Measurements from ENCODE around the gene SLC39A10.
A peak's percentile ranks its signal among the peaks of the same experiment; 100 is the strongest.

Gene SLC39A10

GRCh38 chr2:195694553-195694952 is 37.5 kb downstream of the SLC39A10 start:
- Histone ChIP-seq H3K36me3 (replicated peaks in 1 of 2; ENCODE audit: control insufficient read depth in 2 of 2, insufficient read depth in 2 of 2, low read length in 2 of 2) (peaks cover 5 to 9% of the 10 kb centered on the region in 2 donors), H3K4ac (ENCODE audit: low read length) (no peak overlapping the region), H3K9me3 (replicated peaks in 1 of 2; ENCODE audit: control insufficient read depth in 2 of 2, insufficient read depth in 1 of 2, low read depth in 1 of 2, low read length in 2 of 2) (peaks cover 14 to 15% of the 10 kb centered on the region in 2 donors), H3K27me3 (ENCODE audit: control insufficient read depth in 3 of 3, insufficient read depth in 3 of 3, low read depth in 1 of 3, low read length in 3 of 3) (no peaks in the 10 kb centered on the region), H2BK15ac (ENCODE audit: low read length) (no peak overlapping the region), H3K14ac (ENCODE audit: low read length) (no peak overlapping the region), H3K4me1 (ENCODE audit: control insufficient read depth in 2 of 2, insufficient read depth in 1 of 2, low read depth in 1 of 2, low read length in 2 of 2) (no peaks in the 10 kb centered on the region), H2BK120ac (ENCODE audit: low read depth, low read length) (no peak overlapping the region), H3K18ac (ENCODE audit: low read length) (no peak overlapping the region), H3K23ac (ENCODE audit: low read depth, low read length, poor library complexity) (no peak overlapping the region), H3K4me2 (ENCODE audit: insufficient read depth, low read length, poor library complexity, severe bottlenecking) (no peak overlapping the region), H2AK5ac (ENCODE audit: low read depth, low read length) (no peak overlapping the region), H4K8ac (ENCODE audit: low read depth, low read length) (no peak overlapping the region), H3K79me1 (ENCODE audit: low read depth, low read length) (no peaks in the 10 kb centered on the region), H2AFZ (ENCODE audit: low read length) (no peak overlapping the region), H2BK5ac (ENCODE audit: low read length) (no peak overlapping the region), H3K27ac (replicated peaks; ENCODE audit: low read length) (no peak overlapping the region), H4K91ac (ENCODE audit: low read depth, low read length, poor library complexity) (no peak overlapping the region), H3K4me3 (ENCODE audit: low read length in 2 of 2) (no peak overlapping the region), H2BK12ac (ENCODE audit: low read length) (no peak overlapping the region), H3K9ac (ENCODE audit: low read depth, low read length, poor library complexity) (no peak overlapping the region)
- DNase-seq (ENCODE audit: low spot score), result no peak
- no CpG with 5 or more reads among the region's 7 CpGs for WGBS, 2 donors (ENCODE audit: extremely low coverage in 2 of 2, insufficient read length in 2 of 2, insufficient replicate concordance in 1 of 2)

GRCh38 chr2:195695002-195695631 is 38.1 kb downstream of the SLC39A10 start:
- Histone ChIP-seq H3K4me3 (ENCODE audit: low read length in 2 of 2) (no peak overlapping the region), H3K18ac (ENCODE audit: low read length) (no peak overlapping the region), H3K27ac (replicated peaks; ENCODE audit: low read length) (peak overlapping the region; percentile 1), H3K27me3 (ENCODE audit: control insufficient read depth in 3 of 3, insufficient read depth in 3 of 3, low read depth in 1 of 3, low read length in 3 of 3) (no peaks in the 10 kb centered on the region), H3K4me2 (ENCODE audit: insufficient read depth, low read length, poor library complexity, severe bottlenecking) (no peak overlapping the region), H3K36me3 (replicated peaks in 1 of 2; ENCODE audit: control insufficient read depth in 2 of 2, insufficient read depth in 2 of 2, low read length in 2 of 2) (peaks cover 4 to 8% of the 10 kb centered on the region in 2 donors), H2AFZ (ENCODE audit: low read length) (no peak overlapping the region), H3K9me3 (replicated peaks in 1 of 2; ENCODE audit: control insufficient read depth in 2 of 2, insufficient read depth in 1 of 2, low read depth in 1 of 2, low read length in 2 of 2) (peaks cover 14 to 17% of the 10 kb centered on the region in 2 donors), H3K4me1 (ENCODE audit: control insufficient read depth in 2 of 2, insufficient read depth in 1 of 2, low read depth in 1 of 2, low read length in 2 of 2) (no peaks in the 10 kb centered on the region), H3K14ac (ENCODE audit: low read length) (no peak overlapping the region), H3K23ac (ENCODE audit: low read depth, low read length, poor library complexity) (no peak overlapping the region), H4K91ac (ENCODE audit: low read depth, low read length, poor library complexity) (no peak overlapping the region), H2BK120ac (ENCODE audit: low read depth, low read length) (no peak overlapping the region), H4K8ac (ENCODE audit: low read depth, low read length) (no peak overlapping the region), H2BK15ac (ENCODE audit: low read length) (no peak overlapping the region), H2AK5ac (ENCODE audit: low read depth, low read length) (no peak overlapping the region), H3K9ac (ENCODE audit: low read depth, low read length, poor library complexity) (no peak overlapping the region), H3K4ac (ENCODE audit: low read length) (no peak overlapping the region), H2BK12ac (ENCODE audit: low read length) (no peak overlapping the region), H2BK5ac (ENCODE audit: low read length) (no peak overlapping the region), H3K79me1 (ENCODE audit: low read depth, low read length) (no peaks in the 10 kb centered on the region)
- no CpG with 5 or more reads among the region's 8 CpGs for WGBS, 2 donors (ENCODE audit: extremely low coverage in 2 of 2, insufficient read length in 2 of 2, insufficient replicate concordance in 1 of 2)
- no peak for DNase-seq (ENCODE audit: low spot score)

- Histone ChIP-seq H3K23ac (ENCODE audit: low read depth, low read length, poor library complexity) (no peak overlapping the region), H3K4me3 (ENCODE audit: low read length in 2 of 2) (no peak overlapping the region), H2AFZ (ENCODE audit: low read length) (no peak overlapping the region), H2BK12ac (ENCODE audit: low read length) (no peak overlapping the region), H2AK5ac (ENCODE audit: low read depth, low read length) (no peak overlapping the region), H2BK15ac (ENCODE audit: low read length) (no peak overlapping the region), H3K14ac (ENCODE audit: low read length) (no peak overlapping the region), H2BK120ac (ENCODE audit: low read depth, low read length) (no peak overlapping the region), H3K36me3 (replicated peaks in 1 of 2; ENCODE audit: control insufficient read depth in 2 of 2, insufficient read depth in 2 of 2, low read length in 2 of 2) (peaks cover 0 to 8% of the 10 kb centered on the region in 2 donors), H3K27me3 (ENCODE audit: control insufficient read depth in 3 of 3, insufficient read depth in 3 of 3, low read depth in 1 of 3, low read length in 3 of 3) (no peaks in the 10 kb centered on the region), H3K4me1 (ENCODE audit: control insufficient read depth in 2 of 2, insufficient read depth in 1 of 2, low read depth in 1 of 2, low read length in 2 of 2) (no peaks in the 10 kb centered on the region), H2BK5ac (ENCODE audit: low read length) (no peak overlapping the region), H3K18ac (ENCODE audit: low read length) (no peak overlapping the region), H3K79me1 (ENCODE audit: low read depth, low read length) (peaks cover 1% of the 10 kb centered on the region), H4K8ac (ENCODE audit: low read depth, low read length) (no peak overlapping the region), H3K4ac (ENCODE audit: low read length) (no peak overlapping the region), H3K9ac (ENCODE audit: low read depth, low read length, poor library complexity) (no peak overlapping the region), H4K91ac (ENCODE audit: low read depth, low read length, poor library complexity) (no peak overlapping the region), H3K4me2 (ENCODE audit: insufficient read depth, low read length, poor library complexity, severe bottlenecking) (no peak overlapping the region), H3K27ac (replicated peaks; ENCODE audit: low read length) (no peak overlapping the region), H3K9me3 (replicated peaks in 1 of 2; ENCODE audit: control insufficient read depth in 2 of 2, insufficient read depth in 1 of 2, low read depth in 1 of 2, low read length in 2 of 2) (peaks cover 12 to 15% of the 10 kb centered on the region in 2 donors)
- no CpG with 5 or more reads among the region's 1 CpG for WGBS, 2 donors (ENCODE audit: extremely low coverage in 2 of 2, insufficient read length in 2 of 2, insufficient replicate concordance in 1 of 2)
- DNase-seq (ENCODE audit: low spot score), result no peak
Observed at GRCh38 chr2:195696012-195696411, 39.0 kb downstream of the SLC39A10 start.

GRCh38 chr2:195697681-195698220 is 40.7 kb downstream of the SLC39A10 start:
- H3K23ac ChIP-seq (ENCODE audit: low read depth, low read length, poor library complexity), result no peak overlapping the region
- H3K27me3 ChIP-seq (ENCODE audit: control insufficient read depth in 3 of 3, insufficient read depth in 3 of 3, low read depth in 1 of 3, low read length in 3 of 3), result no peaks in the 10 kb centered on the region
- H2BK12ac ChIP-seq (ENCODE audit: low read length), result no peak overlapping the region
- no peak for DNase-seq (ENCODE audit: low spot score)
- no peak overlapping the region for H2AFZ ChIP-seq (ENCODE audit: low read length)
- peaks cover 1% of the 10 kb centered on the region for H3K79me1 ChIP-seq (ENCODE audit: low read depth, low read length)
- peaks cover 0 to 8% of the 10 kb centered on the region in 2 donors for H3K36me3 ChIP-seq (replicated peaks in 1 of 2; ENCODE audit: control insufficient read depth in 2 of 2, insufficient read depth in 2 of 2, low read length in 2 of 2)
- no peak overlapping the region for H3K4me3 ChIP-seq (ENCODE audit: low read length in 2 of 2)
- no peak overlapping the region for H3K4ac ChIP-seq (ENCODE audit: low read length)
- no peak overlapping the region for H3K27ac ChIP-seq (replicated peaks; ENCODE audit: low read length)
- no peak overlapping the region for H3K9ac ChIP-seq (ENCODE audit: low read depth, low read length, poor library complexity)
- H2AK5ac ChIP-seq (ENCODE audit: low read depth, low read length), result no peak overlapping the region
- no peak overlapping the region for H2BK120ac ChIP-seq (ENCODE audit: low read depth, low read length)
- peaks cover 12 to 15% of the 10 kb centered on the region in 2 donors for H3K9me3 ChIP-seq (replicated peaks in 1 of 2; ENCODE audit: control insufficient read depth in 2 of 2, insufficient read depth in 1 of 2, low read depth in 1 of 2, low read length in 2 of 2)
- H3K14ac ChIP-seq (ENCODE audit: low read length), result no peak overlapping the region
- WGBS, 2 donors (ENCODE audit: extremely low coverage in 2 of 2, insufficient read length in 2 of 2, insufficient replicate concordance in 1 of 2), result no CpG with 5 or more reads among the region's 3 CpGs
- H3K4me2 ChIP-seq (ENCODE audit: insufficient read depth, low read length, poor library complexity, severe bottlenecking), result no peak overlapping the region
- no peaks in the 10 kb centered on the region for H3K4me1 ChIP-seq (ENCODE audit: control insufficient read depth in 2 of 2, insufficient read depth in 1 of 2, low read depth in 1 of 2, low read length in 2 of 2)
- H2BK15ac ChIP-seq (ENCODE audit: low read length), result no peak overlapping the region
- no peak overlapping the region for H4K8ac ChIP-seq (ENCODE audit: low read depth, low read length)
- H3K18ac ChIP-seq (ENCODE audit: low read length), result no peak overlapping the region
- H4K91ac ChIP-seq (ENCODE audit: low read depth, low read length, poor library complexity), result no peak overlapping the region
- no peak overlapping the region for H2BK5ac ChIP-seq (ENCODE audit: low read length)
